22Rv1 (cell line): ENCODE data around the gene TM9SF3.

Experiments used
- ZFX ChIP-seq: fragments of 450-650 bp; IDR thresholded peaks from 2 replicates; pipeline ENCODE4 v1.6.1; 2017; ENCODE audit warnings: antibody characterized with exemption, borderline replicate concordance
- TF ChIP-seq, protein P1 (sequence below): fragments of 450-650 bp; IDR thresholded peaks from 2 replicates; pipeline ENCODE4 v1.5.1; 2017; ENCODE audit warnings: mild to moderate bottlenecking

DNA sequence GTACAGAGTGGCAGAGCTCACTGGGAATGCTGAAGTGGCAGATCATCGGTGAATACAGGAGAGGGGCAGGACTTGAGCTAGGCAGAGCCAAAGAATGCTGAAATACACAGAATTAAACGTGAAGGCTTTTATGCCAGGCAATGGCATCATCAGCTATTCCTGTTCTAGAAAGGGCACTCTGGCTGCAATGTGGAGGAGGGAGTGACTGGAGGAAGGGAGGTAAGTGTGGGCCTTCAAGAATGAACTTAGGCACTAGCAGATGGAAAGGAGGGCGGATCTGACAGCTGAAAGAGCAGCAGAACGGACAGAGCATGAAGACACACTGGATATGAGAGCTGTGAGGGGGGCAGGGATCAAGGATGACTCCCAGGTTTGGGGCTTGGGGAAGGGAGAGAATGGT is 12.0 kb upstream of the TM9SF3 start:
- TF ChIP-seq, protein P1, sequence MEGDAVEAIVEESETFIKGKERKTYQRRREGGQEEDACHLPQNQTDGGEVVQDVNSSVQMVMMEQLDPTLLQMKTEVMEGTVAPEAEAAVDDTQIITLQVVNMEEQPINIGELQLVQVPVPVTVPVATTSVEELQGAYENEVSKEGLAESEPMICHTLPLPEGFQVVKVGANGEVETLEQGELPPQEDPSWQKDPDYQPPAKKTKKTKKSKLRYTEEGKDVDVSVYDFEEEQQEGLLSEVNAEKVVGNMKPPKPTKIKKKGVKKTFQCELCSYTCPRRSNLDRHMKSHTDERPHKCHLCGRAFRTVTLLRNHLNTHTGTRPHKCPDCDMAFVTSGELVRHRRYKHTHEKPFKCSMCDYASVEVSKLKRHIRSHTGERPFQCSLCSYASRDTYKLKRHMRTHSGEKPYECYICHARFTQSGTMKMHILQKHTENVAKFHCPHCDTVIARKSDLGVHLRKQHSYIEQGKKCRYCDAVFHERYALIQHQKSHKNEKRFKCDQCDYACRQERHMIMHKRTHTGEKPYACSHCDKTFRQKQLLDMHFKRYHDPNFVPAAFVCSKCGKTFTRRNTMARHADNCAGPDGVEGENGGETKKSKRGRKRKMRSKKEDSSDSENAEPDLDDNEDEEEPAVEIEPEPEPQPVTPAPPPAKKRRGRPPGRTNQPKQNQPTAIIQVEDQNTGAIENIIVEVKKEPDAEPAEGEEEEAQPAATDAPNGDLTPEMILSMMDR, result no peak
- TF ChIP-seq ZFX, result no peak
